IMR-90 (cell line): ENCODE data around the gene UTP3. TPM values are rescaled to one million over a fixed set of nuclear protein-coding genes. Genes with fewer than 3 reads are reported as not detected.

Experiments used
- ATAC-seq: fragments of 200-7000 bp; cut with Tn5 transposase; 2 replicates; pipeline ENCODE4 v1.9.1; 2020; ENCODE audit warnings: low read depth, mild to moderate bottlenecking, moderate library complexity
- BruUV-seq: library from RNA; stranded (reverse); fragments of 400-500 nt; replicated peaks from 2 replicates; lab custom pipeline; 2021; lab: Mats Ljungman, UMichigan
- CTCF ChIA-PET: fragments of 300-600 bp; formaldehyde crosslinking; extraction: SDS; loops from one replicate; lab custom pipeline; 2021; ENCODE audit warnings: antibody characterized with exemption; lab: Yijun Ruan, JAX
- POLR2A ChIA-PET: fragments of 300-600 bp; sonication (Branson Sonifier 250); formaldehyde crosslinking; loops from one replicate; lab custom pipeline; 2022; ENCODE audit warnings: antibody characterized with exemption; ENCODE audit not compliant: unreplicated experiment; lab: Charles Lee
- DNase-seq: peaks from one replicate; pipeline ENCODE4 v3.0.0; 2013
- H2AFZ ChIP-seq: replicated peaks from 2 replicates; pipeline ENCODE3; 2013; ENCODE audit warnings: low read length, mild to moderate bottlenecking; ENCODE audit not compliant: poor library complexity
- H2AK5ac ChIP-seq: 2 replicates; pipeline ENCODE4 v1.6.1; 2013; ENCODE audit warnings: low read depth, low read length, inconsistent platforms
- H2AK9ac ChIP-seq: replicated peaks from 2 replicates; pipeline ENCODE3; 2013; ENCODE audit warnings: mild to moderate bottlenecking, low read depth, low read length, moderate library complexity; ENCODE audit not compliant: poor library complexity
- H2BK120ac ChIP-seq: 2 replicates; pipeline ENCODE4 v1.6.1; 2013; ENCODE audit warnings: low read depth, low read length, inconsistent platforms
- H2BK15ac ChIP-seq: 3 replicates; pipeline ENCODE4 v1.6.1; 2013; ENCODE audit warnings: low read depth, low read length, inconsistent platforms
- H2BK20ac ChIP-seq: 2 replicates; pipeline ENCODE4 v1.6.1; 2013; ENCODE audit warnings: low read depth, mild to moderate bottlenecking, inconsistent platforms, low read length, moderate library complexity
- H2BK5ac ChIP-seq: 2 replicates; pipeline ENCODE4 v1.6.1; 2013; ENCODE audit warnings: mild to moderate bottlenecking, low read depth, low read length, inconsistent platforms; ENCODE audit not compliant: poor library complexity, severe bottlenecking
- H3K14ac ChIP-seq: replicated peaks from 2 replicates; pipeline ENCODE4 v1.6.1; 2013; ENCODE audit warnings: low read depth, low read length, inconsistent platforms
- H3K18ac ChIP-seq: 2 replicates; pipeline ENCODE4 v1.6.1; 2013; ENCODE audit warnings: low read depth, low read length, control low read depth
- H3K23ac ChIP-seq: 2 replicates; pipeline ENCODE4 v1.6.1; 2013; ENCODE audit warnings: low read depth, low read length, inconsistent platforms
- H3K27ac ChIP-seq: 2 replicates; pipeline ENCODE4 v1.5.1; 2013; ENCODE audit warnings: mild to moderate bottlenecking, control low read depth, low read length; ENCODE audit not compliant: insufficient read depth
- H3K27me3 ChIP-seq: 2 replicates; pipeline ENCODE4 v1.6.1; 2013; ENCODE audit warnings: low read length; ENCODE audit not compliant: control insufficient read depth, insufficient read depth
- H3K36me3 ChIP-seq: 2 replicates; pipeline ENCODE4 v1.6.1; 2013; ENCODE audit warnings: low read length, mixed read lengths; ENCODE audit not compliant: control insufficient read depth, insufficient read depth
- H3K4ac ChIP-seq: 2 replicates; pipeline ENCODE4 v1.6.1; 2013; ENCODE audit warnings: low read depth, low read length, inconsistent platforms
- H3K4me1 ChIP-seq: 2 replicates; pipeline ENCODE4 v1.6.1; 2013; ENCODE audit warnings: low read length, mixed read lengths; ENCODE audit not compliant: control insufficient read depth, insufficient read depth
- H3K4me2 ChIP-seq: 2 replicates; pipeline ENCODE4 v1.6.1; 2013; ENCODE audit warnings: low read depth, mild to moderate bottlenecking, control low read depth, low read length, moderate library complexity
- H3K4me3 ChIP-seq: 2 replicates; pipeline ENCODE4 v1.5.1; 2013; ENCODE audit warnings: low read depth, mild to moderate bottlenecking, control low read depth, low read length, moderate library complexity; ENCODE audit not compliant: insufficient read depth
- H3K56ac ChIP-seq: 2 replicates; pipeline ENCODE4 v1.6.1; 2013; ENCODE audit warnings: low read length, inconsistent platforms; ENCODE audit not compliant: insufficient read depth; ENCODE audit errors: extremely low read depth
- H3K79me1 ChIP-seq, 2 experiments: 2 replicates each; pipeline ENCODE4 v1.6.1; 2013; ENCODE audit warnings: low read length in 2 of 2, inconsistent platforms in 1 of 2, low read depth in 1 of 2
- H3K9ac ChIP-seq: 2 replicates; pipeline ENCODE4 v1.6.1; 2013; ENCODE audit warnings: low read depth, low read length, control low read depth
- H3K9me1 ChIP-seq: 2 replicates; pipeline ENCODE4 v1.6.1; 2013; ENCODE audit warnings: low read length, inconsistent platforms; ENCODE audit not compliant: insufficient read depth
- H3K9me3 ChIP-seq: 2 replicates; pipeline ENCODE4 v1.6.1; 2013; ENCODE audit warnings: low read length; ENCODE audit not compliant: control insufficient read depth, insufficient read depth
- H4K20me1 ChIP-seq: 2 replicates; pipeline ENCODE4 v1.6.1; 2013; ENCODE audit warnings: low read length, inconsistent platforms; ENCODE audit not compliant: insufficient read depth
- H4K5ac ChIP-seq: 2 replicates; pipeline ENCODE4 v1.6.1; 2013; ENCODE audit warnings: mild to moderate bottlenecking, low read depth, low read length, control low read depth
- H4K8ac ChIP-seq, 2 experiments: 2 replicates each; pipeline ENCODE4 v1.6.1; 2013; ENCODE audit warnings: low read depth in 2 of 2, low read length in 2 of 2, control low read depth in 1 of 2, inconsistent platforms in 1 of 2
- H4K91ac ChIP-seq: 2 replicates; pipeline ENCODE4 v1.6.1; 2013; ENCODE audit warnings: low read depth, low read length, inconsistent platforms; ENCODE audit not compliant: insufficient read depth
- BHLHE40 ChIP-seq: fragments of 150-350 bp; IDR thresholded peaks from 2 replicates; pipeline ENCODE4 v1.6.1; 2016; ENCODE audit warnings: mild to moderate bottlenecking, low read depth, low read length
- CEBPB ChIP-seq: IDR thresholded peaks from 2 replicates; pipeline ENCODE4 v1.6.1; 2012; ENCODE audit warnings: low read depth, low read length, improper control_type of control experiment
- CHD1 ChIP-seq: IDR thresholded peaks from 2 replicates; pipeline ENCODE4 v1.6.1; 2012; ENCODE audit warnings: low read depth, low read length, improper control_type of control experiment
- FOS ChIP-seq: fragments of 150-350 bp; IDR thresholded peaks from 2 replicates; pipeline ENCODE4 v1.6.1; 2016; ENCODE audit warnings: low read depth, low read length
- MAFK ChIP-seq: IDR thresholded peaks from 2 replicates; pipeline ENCODE4 v1.6.1; 2012; ENCODE audit warnings: low read depth, low read length, improper control_type of control experiment
- MAZ ChIP-seq: IDR thresholded peaks from 2 replicates; pipeline ENCODE4 v1.6.1; 2012; ENCODE audit warnings: low read depth, mild to moderate bottlenecking, low read length, improper control_type of control experiment, moderate library complexity, borderline replicate concordance
- MXI1 ChIP-seq: IDR thresholded peaks from 2 replicates; pipeline ENCODE4 v1.6.1; 2012; ENCODE audit warnings: low read depth, mild to moderate bottlenecking, low read length, moderate library complexity, borderline replicate concordance
- NFE2L2 ChIP-seq: fragments of 150-350 bp; IDR thresholded peaks from 2 replicates; pipeline ENCODE4 v1.6.1; 2016; ENCODE audit warnings: low read depth, mild to moderate bottlenecking, low read length
- POLR2A ChIP-seq: IDR thresholded peaks from 2 replicates; pipeline ENCODE4 v1.6.1; 2012; ENCODE audit warnings: mild to moderate bottlenecking, low read depth, low read length
- RAD21 ChIP-seq: IDR thresholded peaks from 2 replicates; pipeline ENCODE4 v1.6.1; 2012; ENCODE audit warnings: low read length, improper control_type of control experiment
- RCOR1 ChIP-seq: IDR thresholded peaks from 2 replicates; pipeline ENCODE4 v1.6.1; 2012; ENCODE audit warnings: mild to moderate bottlenecking, low read length, improper control_type of control experiment; ENCODE audit not compliant: insufficient replicate concordance
- RFX5 ChIP-seq: IDR thresholded peaks from 2 replicates; pipeline ENCODE4 v1.8.0; 2012; ENCODE audit warnings: low read depth, mild to moderate bottlenecking, low read length, moderate library complexity
- SMC3 ChIP-seq: fragments of 150-350 bp; IDR thresholded peaks from 2 replicates; pipeline ENCODE4 v1.6.1; 2016; ENCODE audit warnings: low read depth, mild to moderate bottlenecking, antibody characterized with exemption, low read length, moderate library complexity
- WGBS, 2 experiments: methylation state at CpG; one replicate each; pipeline versions ENCODE4 v1.1.5 to v1.1.7; 2013; ENCODE audit warnings: missing lambda C conversion rate in 2 of 2; ENCODE audit not compliant: insufficient read length in 1 of 2; ENCODE audit errors: extremely low coverage in 2 of 2; 5-methylcytosine and 5-hydroxymethylcytosine counted together
- dilution Hi-C: fragments of 300-500 bp; cut with HindIII; formaldehyde crosslinking; loops from one replicate; pipeline ENCODE4 v1.14.3; 2018; ENCODE audit warnings: low sequenced_read_pairs; ENCODE audit not compliant: unreplicated experiment
- in situ Hi-C: fragments of 300-500 bp; cut with MboI; formaldehyde crosslinking; loops from 3 replicates; pipeline ENCODE4 v1.14.3; 2019; ENCODE audit warnings: low sequenced_read_pairs, inconsistent platforms, mixed read lengths
- intact Hi-C: fragments of 100-400 bp; cut with micrococcal nuclease; formaldehyde crosslinking; loops from 2 replicates; pipeline ENCODE4 v1.10.0; 2022
- polyA plus RNA-seq, 3 experiments: library from polyadenylated mRNA; depleted of rRNA; stranded (reverse); fragments of >200 nt; gene quantifications; 2 replicates each; pipeline ENCODE4 v1.2.3, GENCODE V29; 2012; ENCODE audit warnings: low replicate concordance in 1 of 3
- total RNA-seq: library from RNA; depleted of rRNA; stranded (reverse); fragments of >200 nt; gene quantifications from 2 replicates; pipeline ENCODE4 v1.2.3, GENCODE V29; 2012
- TF ChIP-seq, protein P1 (sequence below): fragments of 150-350 bp; IDR thresholded peaks from 2 replicates; pipeline ENCODE4 v1.6.1; 2017; ENCODE audit warnings: mild to moderate bottlenecking, antibody characterized with exemption, low read length, low read depth
- TF ChIP-seq, protein P2 (sequence below): fragments of 150-350 bp; IDR thresholded peaks from 2 replicates; pipeline ENCODE4 v1.6.1; 2016; ENCODE audit warnings: low read depth, mild to moderate bottlenecking, low read length, moderate library complexity, borderline replicate concordance
- TF ChIP-seq, protein P3 (sequence below): conservative IDR thresholded peaks from 2 replicates; pipeline ENCODE4 v1.5.1; 2012; ENCODE audit warnings: mild to moderate bottlenecking, low read depth, low read length, improper control_type of control experiment

The UTP3 gene
- total and polyA plus RNA-seq, 2 of the 4 experiments (the other 2 are of a cell fraction): 14.9 to 30.7 TPM

DNA sequence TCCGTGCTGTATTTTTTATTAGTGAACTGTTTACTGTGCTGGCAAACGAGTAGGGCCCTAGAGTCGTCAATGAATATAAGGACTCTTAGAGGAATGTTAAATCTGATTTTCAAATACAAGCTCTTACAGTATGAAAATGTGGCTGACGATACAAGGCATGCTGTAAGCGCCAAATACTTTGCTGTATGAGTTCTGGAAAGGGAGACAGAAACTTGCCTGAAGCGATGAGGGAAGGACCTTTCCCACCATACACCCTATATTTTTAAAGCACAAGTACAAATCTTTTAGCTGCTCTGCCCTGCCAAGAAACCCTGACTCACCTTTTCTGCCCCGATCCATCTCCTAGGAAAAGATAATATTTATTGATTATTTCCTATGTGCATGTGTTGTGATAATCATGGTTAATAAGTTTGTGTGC, 17.7 kb downstream of the UTP3 start:
- Histone ChIP-seq H3K23ac (peak overlapping the region; percentile 82), H4K8ac (peak overlapping the region; percentile 13 to 28; a peak in 2 of 4 replicates), H3K9me1 (peaks cover 6% of the 10 kb centered on the region), H3K9me3 (no peaks in the 10 kb centered on the region), H4K5ac (no peak overlapping the region), H2BK20ac (no peak overlapping the region), H3K4ac (peak overlapping the region; percentile 54), H4K20me1 (no peaks in the 10 kb centered on the region), H3K14ac (peak overlapping the region; percentile 81), H3K4me1 (peaks cover 4% of the 10 kb centered on the region; the same call in 1 of the 2 replicates), H3K4me3 (peak overlapping the region; percentile 67), H3K4me2 (peak overlapping the region; percentile 93), H3K79me1 (peaks cover 19 to 45% of the 10 kb centered on the region in 2 experiments), H3K9ac (peak overlapping the region; percentile 64), H2AFZ (peak overlapping the region; percentile 97), H3K27me3 (no peaks in the 10 kb centered on the region), H2BK15ac (no peak overlapping the region), H3K36me3 (no peaks in the 10 kb centered on the region), H3K18ac (no peak overlapping the region), H2BK120ac (no peak overlapping the region), H2AK9ac (no peak overlapping the region), H4K91ac (peak overlapping the region; percentile 44; the same call in 1 of the 2 replicates), H3K56ac (peak overlapping the region; percentile 40), H2BK5ac (peak overlapping the region; percentile 22), H3K27ac (peak overlapping the region; percentile 79), H2AK5ac (peak overlapping the region; percentile 6; the same call in 1 of the 2 replicates)
- dilution Hi-C loops (no loop called here), in situ Hi-C loops (no loop called here), intact Hi-C loops (loop anchor here (5.0 kb wide), 1 partner anchor 71 kb away; no protein-coding TSS in a partner anchor)
- ChIA-PET POLR2A (no interaction called here), CTCF (interaction anchor here (0.7 kb wide), 1 partner anchor 54 kb away, joined by 3 read pairs; no protein-coding TSS in a partner anchor)
- no TSS peak for BruUV-seq
- peak; percentile 23 for DNase-seq
- TF ChIP-seq RAD21 (no peak), BHLHE40 (no peak), MAFK (no peak), FOS (no peak), MAZ (no peak), RCOR1 (no peak), NFE2L2 (no peak), CHD1 (no peak), SMC3 (no peak), RFX5 (no peak), MXI1 (no peak), CEBPB (no peak), POLR2A (no peak)
- TF ChIP-seq, protein P1, sequence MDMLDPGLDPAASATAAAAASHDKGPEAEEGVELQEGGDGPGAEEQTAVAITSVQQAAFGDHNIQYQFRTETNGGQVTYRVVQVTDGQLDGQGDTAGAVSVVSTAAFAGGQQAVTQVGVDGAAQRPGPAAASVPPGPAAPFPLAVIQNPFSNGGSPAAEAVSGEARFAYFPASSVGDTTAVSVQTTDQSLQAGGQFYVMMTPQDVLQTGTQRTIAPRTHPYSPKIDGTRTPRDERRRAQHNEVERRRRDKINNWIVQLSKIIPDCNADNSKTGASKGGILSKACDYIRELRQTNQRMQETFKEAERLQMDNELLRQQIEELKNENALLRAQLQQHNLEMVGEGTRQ: no peak
- TF ChIP-seq, protein P2, sequence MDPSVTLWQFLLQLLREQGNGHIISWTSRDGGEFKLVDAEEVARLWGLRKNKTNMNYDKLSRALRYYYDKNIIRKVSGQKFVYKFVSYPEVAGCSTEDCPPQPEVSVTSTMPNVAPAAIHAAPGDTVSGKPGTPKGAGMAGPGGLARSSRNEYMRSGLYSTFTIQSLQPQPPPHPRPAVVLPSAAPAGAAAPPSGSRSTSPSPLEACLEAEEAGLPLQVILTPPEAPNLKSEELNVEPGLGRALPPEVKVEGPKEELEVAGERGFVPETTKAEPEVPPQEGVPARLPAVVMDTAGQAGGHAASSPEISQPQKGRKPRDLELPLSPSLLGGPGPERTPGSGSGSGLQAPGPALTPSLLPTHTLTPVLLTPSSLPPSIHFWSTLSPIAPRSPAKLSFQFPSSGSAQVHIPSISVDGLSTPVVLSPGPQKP: no peak
- TF ChIP-seq, protein P3, sequence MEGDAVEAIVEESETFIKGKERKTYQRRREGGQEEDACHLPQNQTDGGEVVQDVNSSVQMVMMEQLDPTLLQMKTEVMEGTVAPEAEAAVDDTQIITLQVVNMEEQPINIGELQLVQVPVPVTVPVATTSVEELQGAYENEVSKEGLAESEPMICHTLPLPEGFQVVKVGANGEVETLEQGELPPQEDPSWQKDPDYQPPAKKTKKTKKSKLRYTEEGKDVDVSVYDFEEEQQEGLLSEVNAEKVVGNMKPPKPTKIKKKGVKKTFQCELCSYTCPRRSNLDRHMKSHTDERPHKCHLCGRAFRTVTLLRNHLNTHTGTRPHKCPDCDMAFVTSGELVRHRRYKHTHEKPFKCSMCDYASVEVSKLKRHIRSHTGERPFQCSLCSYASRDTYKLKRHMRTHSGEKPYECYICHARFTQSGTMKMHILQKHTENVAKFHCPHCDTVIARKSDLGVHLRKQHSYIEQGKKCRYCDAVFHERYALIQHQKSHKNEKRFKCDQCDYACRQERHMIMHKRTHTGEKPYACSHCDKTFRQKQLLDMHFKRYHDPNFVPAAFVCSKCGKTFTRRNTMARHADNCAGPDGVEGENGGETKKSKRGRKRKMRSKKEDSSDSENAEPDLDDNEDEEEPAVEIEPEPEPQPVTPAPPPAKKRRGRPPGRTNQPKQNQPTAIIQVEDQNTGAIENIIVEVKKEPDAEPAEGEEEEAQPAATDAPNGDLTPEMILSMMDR: no peak
- WGBS, 2 experiments: no CpG with 5 or more reads among the region's 7 CpGs
- no peak for ATAC-seq
